GM18508 (cell line): ENCODE measurements around the gene HJURP.

Experiments used
- ATAC-seq: cut with Tn5 transposase; IDR thresholded peaks from one replicate; pipeline ENCODE4 v1.9.1; 2021; ENCODE audit warnings: moderate number of reproducible peaks; ENCODE audit not compliant: insufficient read depth, unreplicated experiment

Gene HJURP

GRCh38 chr2:233849607-233850271 is 4.6 kb downstream of the HJURP start:
- no peak for ATAC-seq

DNA sequence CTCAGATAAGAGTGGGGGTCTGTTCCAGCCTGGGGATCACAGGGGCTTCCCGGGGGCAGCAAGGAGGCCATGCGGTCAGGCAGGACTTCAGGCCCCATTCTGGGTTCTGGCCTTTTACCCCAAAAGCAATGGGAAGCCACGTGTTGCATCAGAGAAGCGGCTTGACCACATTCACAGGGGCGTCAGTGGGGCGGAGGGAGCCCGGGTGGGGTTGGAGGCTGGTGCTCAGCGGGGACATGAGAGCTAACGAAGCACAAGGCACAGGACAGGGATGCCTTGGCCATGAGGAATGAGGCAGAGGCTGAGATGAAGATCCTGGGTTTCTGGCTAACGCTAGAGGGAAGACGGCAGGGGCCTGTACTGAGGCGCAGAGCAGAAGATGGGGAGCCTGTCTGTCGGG is 6.1 kb downstream of the HJURP start:
- ATAC-seq: no peak

DNA sequence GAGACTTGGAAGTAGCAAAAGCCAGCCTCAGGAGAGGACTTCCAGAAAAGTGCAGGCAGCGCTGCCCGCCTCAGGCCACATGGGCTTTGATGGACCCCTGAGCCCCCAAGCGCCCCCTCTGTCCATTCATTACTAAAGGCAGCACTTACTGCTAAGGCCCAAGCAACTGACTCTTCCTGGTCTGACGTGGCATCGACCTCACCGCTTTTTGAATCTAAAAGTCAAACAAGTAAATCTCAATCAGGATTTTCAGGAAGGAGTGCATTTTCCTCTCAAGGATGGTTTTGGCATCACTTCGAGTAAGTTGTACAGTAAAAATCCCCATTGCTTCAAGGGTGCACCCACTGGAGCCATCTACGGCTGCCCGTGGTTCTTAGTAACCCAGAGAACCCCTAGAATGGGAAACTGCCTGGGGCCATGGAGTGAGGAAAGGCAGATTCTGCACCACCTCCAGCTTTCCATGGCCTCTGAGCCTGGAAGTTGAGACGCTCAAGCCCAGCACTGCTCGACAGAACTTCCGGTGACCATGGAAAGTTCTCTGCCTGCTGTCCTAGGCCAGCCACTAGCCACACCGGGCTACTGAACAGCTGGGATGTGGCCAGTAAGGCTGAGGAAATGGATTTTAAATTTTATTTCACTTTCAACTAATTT is 7.0 kb downstream of the HJURP start:
- ATAC-seq: no peak

GRCh38 chr2:233846387-233847247 is 7.7 kb downstream of the HJURP start:
- no peak for ATAC-seq

DNA sequence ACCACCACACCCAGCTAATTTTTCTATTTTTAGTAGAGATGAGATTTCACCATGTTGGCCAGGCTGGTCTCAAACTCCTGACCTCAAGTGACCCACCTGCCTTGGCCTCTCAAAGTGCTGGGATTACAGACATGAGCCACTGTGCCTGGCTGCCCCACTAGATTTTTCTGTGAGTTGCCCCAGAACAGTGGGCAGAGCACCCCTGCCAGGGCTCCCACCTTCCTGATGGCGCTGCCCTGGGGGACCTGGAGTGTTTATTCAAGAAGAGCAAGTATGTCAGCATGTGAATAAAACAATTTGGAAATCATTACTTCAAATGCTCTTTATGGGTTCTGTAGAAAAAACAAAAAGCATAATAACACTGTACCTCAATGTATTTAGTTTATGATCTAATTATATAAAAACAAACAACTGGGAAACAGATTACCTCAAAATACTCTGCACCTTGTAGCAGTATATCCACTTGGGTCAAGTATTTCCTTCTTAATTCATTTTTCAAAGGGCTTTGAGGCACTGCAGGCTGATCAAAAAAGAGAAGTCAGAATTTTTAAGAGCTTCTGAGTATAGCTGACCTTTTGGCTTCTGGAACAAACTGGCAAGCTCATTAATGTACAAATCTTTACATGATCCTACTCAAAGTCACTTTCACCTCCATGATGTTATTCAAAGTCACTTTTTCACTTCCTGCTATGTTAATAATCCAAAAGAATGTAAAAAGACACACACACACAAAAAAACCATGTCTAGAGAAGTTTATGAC is 8.9 kb downstream of the HJURP start:
- ATAC-seq: no peak

DNA sequence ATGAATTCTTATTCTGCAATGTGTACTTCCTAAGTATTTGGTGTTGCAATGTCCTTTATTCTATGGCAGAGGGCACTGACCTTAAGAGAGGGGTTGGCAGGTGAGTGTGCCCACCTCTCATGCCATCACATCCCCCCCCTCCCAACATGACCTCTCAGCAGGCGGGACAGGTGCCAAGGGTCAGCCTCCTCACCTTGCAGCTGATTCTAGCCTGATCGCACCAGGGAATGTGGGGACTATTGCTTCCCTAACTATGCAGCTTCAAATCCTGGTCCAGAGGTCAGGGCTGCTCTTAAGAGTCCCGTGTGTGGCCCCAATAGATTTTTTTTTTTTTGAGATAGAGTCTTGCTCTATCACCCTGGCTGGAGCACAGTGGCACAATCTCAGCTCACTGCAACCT is 9.5 kb downstream of the HJURP start:
- ATAC-seq: no peak

DNA sequence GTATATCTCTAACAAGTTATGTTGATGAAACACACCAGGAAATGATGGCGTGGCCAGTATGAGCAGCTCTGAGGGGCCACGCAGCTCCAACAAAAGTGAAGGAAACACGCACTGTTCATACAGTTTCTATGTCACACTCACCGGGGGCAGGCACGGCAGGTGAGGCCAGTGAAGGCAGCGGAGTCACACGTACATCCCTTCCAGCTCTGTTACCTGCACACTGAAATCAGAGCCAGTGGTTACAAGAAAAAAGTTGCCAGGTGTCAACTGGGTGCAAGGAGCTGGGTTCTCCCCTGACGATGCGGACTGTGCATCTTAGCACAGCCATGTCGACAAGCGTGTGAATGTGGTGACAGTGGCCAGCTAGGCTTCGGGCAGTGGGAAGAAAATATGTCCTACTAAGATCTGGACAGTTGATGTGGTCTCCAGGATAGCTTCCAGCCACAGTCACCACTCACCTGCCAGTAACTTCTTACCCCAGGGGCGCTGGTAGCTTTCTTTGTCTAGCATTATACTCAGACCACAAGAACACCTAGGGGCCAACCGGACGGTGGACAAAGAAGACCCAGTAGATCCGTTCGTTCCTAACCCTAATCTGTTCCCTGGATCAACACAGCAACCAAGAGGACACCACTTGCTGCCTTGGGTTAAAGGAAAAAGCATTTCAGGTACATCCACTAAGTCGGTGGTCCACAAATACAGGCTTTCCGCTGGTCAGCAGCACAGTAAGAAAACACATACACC is 10.1 kb downstream of the HJURP start:
- no peak for ATAC-seq

- no peak for ATAC-seq
Observed at GRCh38 chr2:233841183-233841582, 13.2 kb downstream of the HJURP start.

- ATAC-seq: no peak
Observed at GRCh38 chr2:233840520-233840919, 13.8 kb downstream of the HJURP start.

DNA sequence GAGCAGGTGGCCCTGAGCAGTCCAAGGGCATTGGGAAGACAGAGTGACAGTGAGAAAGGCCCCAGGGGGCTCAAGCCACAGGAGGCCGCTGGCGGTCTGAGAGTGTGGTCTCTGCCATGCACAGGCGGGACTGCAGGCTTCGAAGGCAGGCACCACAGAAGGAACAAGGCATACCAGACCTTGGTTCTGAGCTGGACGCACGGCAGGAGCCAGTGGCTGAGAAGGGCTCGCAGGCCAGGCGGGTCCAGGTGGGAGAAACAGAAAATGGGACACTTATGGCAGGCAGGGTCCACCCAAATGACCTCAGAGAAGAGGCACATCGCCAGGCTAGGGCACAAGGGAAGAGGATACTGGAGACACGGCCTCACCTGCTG is 14.9 kb downstream of the HJURP start:
- ATAC-seq: no peak

DNA sequence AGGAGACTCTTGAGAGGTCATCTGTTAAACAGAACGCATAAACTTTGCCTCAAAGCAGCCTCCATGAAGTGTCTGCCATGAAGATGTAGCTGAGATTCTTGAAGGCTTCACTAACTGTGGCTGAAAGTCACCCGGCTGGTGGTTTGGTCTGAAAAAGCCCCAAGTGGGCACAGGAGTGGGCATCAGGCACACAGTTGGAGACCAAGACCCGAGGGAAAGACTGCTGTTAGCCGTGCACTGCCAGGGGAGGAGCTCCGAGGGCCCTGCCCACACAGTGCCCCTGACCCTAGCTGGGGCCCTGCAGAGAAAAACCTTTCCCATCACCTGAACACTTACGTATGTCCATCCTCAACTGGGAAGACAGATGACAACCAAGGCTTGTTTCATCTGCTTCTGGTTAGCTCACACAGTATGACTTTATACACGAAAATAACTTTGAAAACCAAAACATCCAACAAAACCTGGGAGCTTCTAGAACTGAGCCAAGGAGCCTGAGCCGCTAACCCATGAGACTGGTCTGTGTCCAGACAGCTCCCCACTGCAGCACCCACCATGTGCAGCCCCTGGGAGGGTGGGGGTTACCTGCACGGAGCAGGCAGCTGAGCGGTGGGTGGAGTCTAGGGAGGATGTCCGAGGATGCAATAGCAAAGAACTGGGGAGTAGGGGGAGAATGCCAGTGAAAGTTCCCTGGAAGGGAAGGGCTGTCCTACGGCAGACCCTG is 15.4 kb downstream of the HJURP start:
- ATAC-seq: no peak

DNA sequence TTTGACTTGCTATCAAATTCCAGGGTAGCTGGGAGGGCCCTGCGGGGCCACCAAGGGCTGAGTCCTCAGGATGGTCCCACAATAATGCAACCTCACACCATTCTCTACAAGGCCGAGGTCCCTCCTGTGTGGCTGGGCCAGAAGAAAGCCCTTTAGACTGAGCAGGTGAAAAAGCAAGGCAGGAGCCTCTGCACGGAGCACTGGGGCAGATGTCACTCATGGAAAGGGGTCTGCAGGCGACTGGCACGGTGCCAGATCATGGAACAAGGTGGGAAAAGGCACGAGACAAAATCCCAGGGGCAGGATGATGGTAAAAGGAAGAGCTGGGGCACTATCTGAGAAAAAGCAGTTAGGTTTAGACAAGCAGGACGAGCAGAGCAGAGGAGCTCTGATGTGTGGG is 16.1 kb downstream of the HJURP start:
- ATAC-seq: no peak

- ATAC-seq: no peak
Observed at GRCh38 chr2:233837694-233838229, 16.6 kb downstream of the HJURP start.

- no peak for ATAC-seq
Observed at GRCh38 chr2:233836359-233836758, 18.0 kb downstream of the HJURP start.

DNA sequence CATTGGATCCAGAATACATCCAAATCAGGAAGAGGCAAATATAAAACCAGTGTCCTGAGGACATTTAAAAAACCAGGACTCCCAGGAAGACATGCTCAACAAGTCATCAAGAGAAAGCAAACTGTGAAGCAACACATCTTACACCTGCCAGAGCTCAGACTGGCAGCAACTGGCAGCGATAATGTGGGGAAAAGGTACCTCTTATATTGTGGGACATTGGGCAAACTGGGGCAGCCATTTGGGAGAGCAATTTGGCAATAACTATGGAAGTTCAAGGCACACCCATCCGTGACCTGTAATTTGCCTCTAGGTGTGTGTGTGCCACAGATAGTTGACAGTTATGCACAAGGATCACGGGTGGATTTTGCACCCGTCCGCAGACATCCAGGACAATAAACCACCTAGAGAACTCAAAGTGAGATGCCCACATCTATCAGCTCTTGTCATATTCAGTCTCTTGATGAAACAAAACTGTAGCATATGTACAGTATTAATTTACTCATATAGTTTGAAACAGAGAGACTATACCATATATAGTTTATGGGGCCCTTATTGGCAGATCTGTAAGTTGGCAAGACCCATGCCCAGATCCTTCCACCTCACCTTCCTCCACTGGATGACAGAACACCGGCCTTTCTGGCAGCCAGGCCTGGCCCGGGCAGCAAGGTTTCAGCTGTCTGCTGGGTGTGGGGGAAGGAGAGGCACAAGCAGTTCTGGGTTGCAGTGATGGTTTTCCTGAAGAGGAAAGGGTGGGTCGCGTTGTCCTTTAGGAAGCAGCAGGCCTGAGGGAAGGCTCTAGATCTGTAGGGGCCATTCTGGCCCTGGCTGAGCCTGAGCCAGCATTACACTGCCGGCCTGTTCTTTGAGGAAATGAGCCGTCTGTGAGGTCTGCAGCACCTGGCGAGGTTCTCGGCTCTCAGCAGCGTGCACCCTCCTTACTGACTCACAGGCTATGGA is 18.8 kb downstream of the HJURP start:
- ATAC-seq: no peak

DNA sequence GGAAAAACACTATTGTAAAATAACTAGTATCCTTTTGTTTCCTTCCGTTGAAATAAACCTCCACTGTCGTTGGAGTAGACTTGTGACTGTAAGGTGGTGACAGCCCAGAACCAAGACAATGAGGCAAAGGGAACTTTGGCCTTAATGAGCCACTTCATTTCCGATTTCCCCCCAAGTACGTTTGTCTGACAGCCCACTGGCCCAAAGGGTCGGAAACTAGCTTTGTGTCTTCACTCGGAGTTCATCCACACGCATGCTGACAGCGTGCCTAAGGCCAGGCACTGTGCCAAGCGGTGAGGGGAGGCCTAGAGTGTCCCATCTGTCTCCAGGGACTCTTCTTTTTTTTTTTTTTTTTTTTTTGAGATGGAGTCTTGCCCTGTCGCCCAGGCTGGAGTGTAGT is 21.0 kb downstream of the HJURP start:
- ATAC-seq: no peak

DNA sequence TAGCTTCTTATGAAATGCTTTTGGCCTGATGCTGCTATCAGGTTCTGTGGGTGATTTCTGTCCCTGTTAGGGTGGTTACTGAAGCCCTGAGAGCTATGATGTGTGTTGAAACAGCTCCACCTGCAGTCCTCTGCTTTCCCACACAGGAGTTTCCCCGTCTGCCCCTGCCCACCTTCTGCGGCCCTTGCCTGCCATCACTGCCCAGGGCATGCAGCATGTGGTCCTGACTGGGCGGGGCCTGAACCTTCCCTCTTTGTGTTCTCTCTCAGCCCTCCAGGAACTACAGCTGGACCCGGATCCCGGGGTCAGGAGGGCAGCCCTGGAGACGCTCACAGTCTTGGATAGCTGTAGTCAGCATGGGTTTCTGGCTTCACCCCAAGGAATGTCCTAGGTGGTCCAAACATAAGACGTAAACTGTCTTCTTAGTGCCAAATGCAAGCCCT is 21.4 kb downstream of the HJURP start:
- ATAC-seq: no peak

- no peak for ATAC-seq
Observed at GRCh38 chr2:233832414-233832813, 21.9 kb downstream of the HJURP start.
